HL-60 (cell line): ENCODE results near the gene IL17C.

Source experiments
- POLR2AphosphoS5 ChIP-seq: IDR thresholded peaks from 2 replicates; pipeline ENCODE4 v1.6.1; 2012; ENCODE audit warnings: low read depth
- TF ChIP-seq, protein P1 (sequence below): IDR thresholded peaks from one replicate; pipeline ENCODE4 v1.5.1; 2011; ENCODE audit warnings: low read length, control low read depth, inconsistent platforms; ENCODE audit not compliant: insufficient read depth

DNA sequence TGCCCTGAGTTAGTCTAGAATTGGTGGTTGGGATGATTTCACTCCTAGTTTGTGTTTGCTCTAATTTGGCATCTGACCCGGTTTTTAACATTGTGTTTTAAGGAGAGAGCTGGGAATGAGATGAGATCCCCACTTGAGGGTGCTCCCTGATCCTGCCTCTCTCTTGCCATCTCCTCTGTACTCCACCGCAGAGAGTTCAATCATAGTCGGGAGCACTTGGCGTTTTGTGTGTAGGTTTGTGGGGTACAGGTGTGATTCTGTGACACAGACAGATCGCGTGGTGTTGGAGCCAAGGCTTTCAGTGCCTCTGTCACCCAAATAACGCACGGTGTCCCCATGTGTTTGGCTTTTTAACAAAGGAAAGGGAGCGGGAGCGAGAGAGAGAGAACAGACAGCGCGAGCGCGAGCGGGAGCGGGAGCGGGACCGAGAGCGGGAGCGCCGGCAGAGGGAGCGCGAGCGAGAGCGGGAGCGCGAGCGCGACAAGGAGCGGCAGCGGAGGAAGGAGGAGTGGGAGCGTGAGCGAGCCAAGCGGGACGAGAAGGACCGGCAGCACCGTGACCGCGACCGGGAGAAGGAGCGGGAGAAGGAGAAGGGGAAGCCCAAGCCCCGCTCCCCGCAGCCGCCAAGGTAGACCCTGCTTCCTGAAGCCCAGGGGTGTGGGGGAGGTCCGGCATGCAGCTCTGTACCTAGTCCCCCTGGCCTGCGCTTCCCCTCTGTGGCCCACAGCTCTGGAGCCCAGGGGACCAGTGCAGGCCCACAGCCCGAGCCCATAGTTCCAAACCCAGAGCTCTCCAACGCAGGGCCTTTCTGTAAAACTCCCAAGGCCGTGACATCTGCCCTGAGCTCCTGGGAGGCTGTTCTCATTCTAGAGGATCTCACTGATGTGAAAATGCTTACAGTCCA is 27.2 kb upstream of the IL17C start:
- TF ChIP-seq, protein P1, sequence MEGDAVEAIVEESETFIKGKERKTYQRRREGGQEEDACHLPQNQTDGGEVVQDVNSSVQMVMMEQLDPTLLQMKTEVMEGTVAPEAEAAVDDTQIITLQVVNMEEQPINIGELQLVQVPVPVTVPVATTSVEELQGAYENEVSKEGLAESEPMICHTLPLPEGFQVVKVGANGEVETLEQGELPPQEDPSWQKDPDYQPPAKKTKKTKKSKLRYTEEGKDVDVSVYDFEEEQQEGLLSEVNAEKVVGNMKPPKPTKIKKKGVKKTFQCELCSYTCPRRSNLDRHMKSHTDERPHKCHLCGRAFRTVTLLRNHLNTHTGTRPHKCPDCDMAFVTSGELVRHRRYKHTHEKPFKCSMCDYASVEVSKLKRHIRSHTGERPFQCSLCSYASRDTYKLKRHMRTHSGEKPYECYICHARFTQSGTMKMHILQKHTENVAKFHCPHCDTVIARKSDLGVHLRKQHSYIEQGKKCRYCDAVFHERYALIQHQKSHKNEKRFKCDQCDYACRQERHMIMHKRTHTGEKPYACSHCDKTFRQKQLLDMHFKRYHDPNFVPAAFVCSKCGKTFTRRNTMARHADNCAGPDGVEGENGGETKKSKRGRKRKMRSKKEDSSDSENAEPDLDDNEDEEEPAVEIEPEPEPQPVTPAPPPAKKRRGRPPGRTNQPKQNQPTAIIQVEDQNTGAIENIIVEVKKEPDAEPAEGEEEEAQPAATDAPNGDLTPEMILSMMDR: no peak
- no peak for TF ChIP-seq POLR2AphosphoS5
